Stimulated activated CD4-positive, alpha-beta T cell treated with anti-CD3 and anti-CD28 coated beads, Interleukin-1b, Interleukin-23, amount 100 ng/mL, for 48 hours (primary cell): ENCODE results near the gene AXIN2.
"Not testable (repeated sequence)": the region's sequence is repeated elsewhere in the genome, so short reads cannot be mapped to it uniquely, and the experiment has no call there.

Experiments
- DNase-seq: peaks from one replicate; pipeline ENCODE4 v3.0.0-alpha.2; 2020

The AXIN2 gene

GRCh38 chr17:65515959-65516948 is 45.2 kb downstream of the AXIN2 start:
- no peak for DNase-seq

GRCh38 chr17:65515512-65515911 is 45.9 kb downstream of the AXIN2 start:
- DNase-seq, result no peak

GRCh38 chr17:65514541-65514940 is 46.9 kb downstream of the AXIN2 start:
- no peak for DNase-seq

GRCh38 chr17:65514082-65514481 is 47.4 kb downstream of the AXIN2 start:
- DNase-seq, result peak; percentile 47

GRCh38 chr17:65511316-65511715 is 50.1 kb downstream of the AXIN2 start:
- DNase-seq, result no peak

- DNase-seq, result no peak
Measured at GRCh38 chr17:65509032-65509431, 52.4 kb downstream of the AXIN2 start.

- not testable (repeated sequence) for DNase-seq
Measured at GRCh38 chr17:65504673-65505072, 56.8 kb downstream of the AXIN2 start.

- DNase-seq, result no peak
Measured at GRCh38 chr17:65504141-65504540, 57.3 kb downstream of the AXIN2 start.

GRCh38 chr17:65503557-65503956 is 57.9 kb downstream of the AXIN2 start:
- DNase-seq, result no peak

- no peak for DNase-seq
Measured at GRCh38 chr17:65498816-65499215, 62.6 kb downstream of the AXIN2 start.

GRCh38 chr17:65496801-65497200 is 64.6 kb downstream of the AXIN2 start:
- DNase-seq, result no peak

GRCh38 chr17:65495122-65496055 is 66.1 kb downstream of the AXIN2 start:
- DNase-seq, result no peak

GRCh38 chr17:65489413-65490155 is 71.9 kb downstream of the AXIN2 start:
- DNase-seq, result no peak

- no peak for DNase-seq
Measured at GRCh38 chr17:65488665-65489064, 72.8 kb downstream of the AXIN2 start.

GRCh38 chr17:65487990-65488389 is 73.5 kb downstream of the AXIN2 start:
- no peak for DNase-seq

- DNase-seq, result peak; percentile 23
Measured at GRCh38 chr17:65487161-65487560, 74.3 kb downstream of the AXIN2 start.

GRCh38 chr17:65485388-65486299 is 75.8 kb downstream of the AXIN2 start:
- no peak for DNase-seq

- DNase-seq, result not testable (repeated sequence)
Measured at GRCh38 chr17:65484405-65484804, 77.0 kb downstream of the AXIN2 start.

GRCh38 chr17:65483438-65483837 is 78.0 kb downstream of the AXIN2 start:
- no peak for DNase-seq

GRCh38 chr17:65482201-65482600 is 79.2 kb downstream of the AXIN2 start:
- DNase-seq, result no peak

GRCh38 chr17:65479282-65479681 is 82.2 kb downstream of the AXIN2 start:
- no peak for DNase-seq
